AG10803 (cell line): ENCODE results near the gene GPSM3.
"Not testable (repeated sequence)": the region's sequence is repeated elsewhere in the genome, so short reads cannot be mapped to it uniquely, and the experiment has no call there.

ENCODE experiments used
- DNase-seq: peaks from one replicate; pipeline ENCODE4 v3.0.0; 2010; ENCODE audit warnings: low read depth
- H3K4me3 ChIP-seq: 2 replicates; pipeline ENCODE4 v1.5.1; 2011; ENCODE audit warnings: mild to moderate bottlenecking, low read length, control low read depth
- CTCF ChIP-seq: conservative IDR thresholded peaks from 2 replicates; pipeline ENCODE4 v1.5.1; 2011; ENCODE audit warnings: mild to moderate bottlenecking, low read length, control low read depth, inconsistent platforms

Gene GPSM3

DNA sequence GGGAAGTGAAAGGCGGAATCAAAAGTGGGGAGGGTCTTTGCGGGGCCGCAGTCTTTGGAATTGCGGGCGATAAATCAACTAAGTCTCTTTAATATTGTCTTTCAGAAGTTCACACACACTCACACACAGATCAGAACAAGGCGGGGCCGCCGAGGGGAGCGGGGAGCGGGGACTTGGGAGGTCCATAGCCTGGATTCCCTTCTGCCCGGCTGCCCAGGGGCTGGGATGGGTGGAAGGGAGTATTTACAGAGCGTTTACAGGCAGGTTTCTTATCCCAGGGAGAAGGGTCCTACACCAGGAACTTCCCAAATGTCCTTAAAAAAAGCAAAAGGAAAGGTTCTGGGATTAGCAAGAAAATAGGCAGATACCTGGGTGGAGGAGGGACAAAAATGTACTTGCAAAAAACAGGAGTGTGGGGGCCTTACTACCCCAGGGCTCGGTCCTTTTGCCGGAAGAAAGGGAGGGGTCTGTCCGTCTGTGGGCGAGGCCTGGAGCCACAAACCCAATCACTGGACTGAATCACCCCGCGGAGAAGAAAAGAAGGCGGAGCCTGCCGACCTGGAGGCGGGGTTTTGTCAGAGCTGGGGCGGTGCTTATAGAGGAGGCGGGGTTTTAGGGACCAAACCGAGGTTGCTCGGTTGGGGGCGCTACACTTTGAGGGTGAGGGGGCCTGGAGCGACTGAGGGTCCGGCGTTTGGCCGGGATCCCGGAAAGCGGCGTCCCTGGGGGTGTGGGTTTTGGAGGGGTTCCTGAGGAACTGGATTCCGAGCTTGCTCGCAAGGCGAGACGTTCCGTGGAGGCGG lies 44.0 kb downstream of the GPSM3 start:
- no peak for DNase-seq
- no peak for TF ChIP-seq CTCF
- no peak overlapping the region for H3K4me3 ChIP-seq

DNA sequence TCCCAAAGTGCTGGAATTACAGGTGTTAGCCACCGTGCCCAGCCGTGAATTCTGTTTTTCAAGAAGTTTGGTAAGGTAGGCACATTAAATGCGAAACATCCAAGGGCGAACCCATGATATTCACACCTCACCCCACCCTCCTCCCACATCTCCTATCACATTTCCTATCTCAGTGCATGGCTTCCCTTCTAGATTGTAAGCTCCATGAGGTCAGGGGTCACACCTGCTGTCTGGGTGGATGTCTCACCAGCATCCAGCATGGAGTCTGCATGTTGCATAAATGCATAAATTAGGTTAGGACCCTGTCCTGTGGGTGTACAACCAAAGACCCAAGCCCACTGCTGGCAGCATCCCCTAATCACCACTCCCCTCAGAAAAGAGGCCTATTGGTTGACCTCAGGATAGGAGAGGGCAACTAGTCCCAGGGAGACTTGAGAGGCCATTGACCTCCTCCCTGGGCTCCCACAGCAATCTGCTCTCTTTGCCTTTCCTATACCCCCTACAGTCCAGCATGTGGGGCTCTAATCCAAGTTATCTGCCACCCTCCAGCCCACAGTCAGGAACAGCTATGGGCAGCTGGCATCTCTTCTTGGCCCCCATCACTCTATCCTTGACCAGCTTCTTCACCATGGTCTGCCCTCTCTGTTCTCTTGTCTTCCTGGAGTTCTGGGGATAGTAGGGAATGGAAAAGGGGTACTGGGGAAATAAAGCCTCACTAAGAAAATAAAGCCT lies 44.9 kb downstream of the GPSM3 start:
- no peak for DNase-seq
- no peak overlapping the region for H3K4me3 ChIP-seq
- TF ChIP-seq CTCF, result no peak

GRCh38 chr6:32146687-32147086 lies 45.8 kb downstream of the GPSM3 start:
- no peak overlapping the region for H3K4me3 ChIP-seq
- no peak for DNase-seq

GRCh38 chr6:32146287-32146686 lies 46.2 kb downstream of the GPSM3 start:
- TF ChIP-seq CTCF, result no peak
- H3K4me3 ChIP-seq, result no peak overlapping the region
- DNase-seq, result no peak

More at GRCh38 chr6:32146687-32147086, 45.8 kb downstream of the GPSM3 start:
- no peak for TF ChIP-seq CTCF

DNA sequence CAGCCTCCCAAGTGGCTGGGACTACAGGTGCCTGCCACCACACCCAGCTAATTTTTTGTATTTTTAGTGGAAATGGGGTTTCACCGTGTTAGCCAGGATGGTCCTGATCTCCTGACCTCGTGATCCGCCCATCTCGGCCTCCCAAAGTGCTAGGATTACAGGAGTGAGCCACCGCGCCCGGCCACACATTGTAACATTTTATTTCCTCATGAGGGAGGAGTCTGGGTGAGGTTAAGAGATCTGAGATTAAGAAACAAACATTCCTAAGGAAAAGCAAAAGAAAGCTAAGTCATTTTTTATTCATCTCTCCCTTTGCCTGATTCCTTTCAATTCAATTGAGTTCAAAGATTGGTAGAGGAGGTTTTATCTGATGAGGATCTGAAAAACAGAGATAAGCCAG lies 48.2 kb downstream of the GPSM3 start:
- not testable (repeated sequence) for H3K4me3 ChIP-seq, DNase-seq
